Endothelial cell of umbilical vein (primary cell): ENCODE results near the gene FKBP8. TPM values are rescaled to one million over a fixed set of nuclear protein-coding genes. Genes with fewer than 3 reads are reported as not detected.

Experiments used
- BruUV-seq: library from RNA; stranded (reverse); fragments of 400-500 nt; replicated peaks from 2 replicates; lab custom pipeline; 2021; lab: Mats Ljungman, UMichigan
- CTCF ChIA-PET: fragments of 300-600, 350-600 bp; sonication (Branson Sonifier 250); formaldehyde crosslinking; loops from one replicate; lab custom pipeline; 2021; ENCODE audit warnings: antibody characterized with exemption, inconsistent platforms; lab: Charles Lee
- POLR2A ChIA-PET: fragments of 300-600, 350-600 bp; sonication (Branson Sonifier 250); formaldehyde crosslinking; loops from one replicate; lab custom pipeline; 2021; ENCODE audit warnings: antibody characterized with exemption, inconsistent platforms; lab: Charles Lee
- DNase-seq: peaks from one replicate; pipeline ENCODE4 v3.0.0-alpha.2; 2011; ENCODE audit warnings: low read depth, low spot score
- FAIRE-seq: peaks from 2 replicates; lab custom pipeline; 2011; peaks lifted over from hg19 to GRCh38; lab: Jason Lieb, UNC
- H2AFZ ChIP-seq: 2 replicates; pipeline ENCODE4 v1.6.0; 2012; ENCODE audit warnings: low read depth, low read length, control low read depth, inconsistent platforms
- H3K27ac ChIP-seq: 2 replicates; pipeline ENCODE4 v1.5.1; 2011; ENCODE audit warnings: low read depth, mild to moderate bottlenecking, control low read depth, low read length, moderate library complexity; ENCODE audit not compliant: insufficient read depth
- H3K27me3 ChIP-seq, 2 experiments: 2 replicates each; pipeline versions ENCODE4 v1.6.0 to v1.6.1; 2011; ENCODE audit warnings: low read length in 2 of 2, mixed read lengths in 1 of 2; ENCODE audit not compliant: control insufficient read depth in 2 of 2, insufficient read depth in 2 of 2
- H3K36me3 ChIP-seq, 2 experiments: 2 replicates in 1 of 2; 3 replicates in 1 of 2; pipeline ENCODE4 v1.5.1; 2011; ENCODE audit warnings: low read length in 2 of 2, mild to moderate bottlenecking in 1 of 2, moderate library complexity in 1 of 2; ENCODE audit not compliant: control insufficient read depth in 2 of 2, insufficient read depth in 2 of 2; ENCODE audit errors: extremely low read depth in 1 of 2
- H3K4me1 ChIP-seq: 3 replicates; pipeline ENCODE4 v1.5.1; 2011; ENCODE audit warnings: mild to moderate bottlenecking, low read length; ENCODE audit not compliant: control insufficient read depth, insufficient read depth; ENCODE audit errors: extremely low read depth
- H3K4me2 ChIP-seq: 2 replicates; pipeline ENCODE4 v1.6.1; 2011; ENCODE audit warnings: low read length, control low read depth, mixed read lengths; ENCODE audit not compliant: insufficient read depth
- H3K4me3 ChIP-seq, 3 experiments: fragments of 200-600 bp in 1 of 3; sonication (generic), shearing (Covaris generic) in 1 of 3; replicated peaks in 1 of 3; 2 replicates each; pipeline ENCODE4 v1.5.1; 2011 to 2016; ENCODE audit warnings: control low read depth in 3 of 3, low read length in 3 of 3, mild to moderate bottlenecking in 2 of 3, inconsistent platforms in 1 of 3, low read depth in 1 of 3, moderate library complexity in 1 of 3; ENCODE audit not compliant: insufficient read depth in 1 of 3
- H3K79me2 ChIP-seq: 2 replicates; pipeline ENCODE4 v1.6.0; 2012; ENCODE audit warnings: low read length, inconsistent platforms; ENCODE audit not compliant: control insufficient read depth, insufficient read depth
- H3K9ac ChIP-seq: replicated peaks from 2 replicates; pipeline ENCODE3; 2011; ENCODE audit warnings: low read length, control low read depth; ENCODE audit not compliant: insufficient read depth; ENCODE audit errors: extremely low read depth
- H3K9me1 ChIP-seq: replicated peaks from 3 replicates; pipeline ENCODE4 v1.6.0; 2011; ENCODE audit warnings: mild to moderate bottlenecking, low read length; ENCODE audit not compliant: control insufficient read depth, insufficient read depth; ENCODE audit errors: extremely low read depth
- H3K9me3 ChIP-seq: replicated peaks from 2 replicates; pipeline ENCODE4 v1.5.1; 2012; ENCODE audit warnings: low read length, inconsistent platforms; ENCODE audit not compliant: control insufficient read depth, insufficient read depth
- H4K20me1 ChIP-seq: replicated peaks from 2 replicates; pipeline ENCODE3; 2011; ENCODE audit warnings: mild to moderate bottlenecking, low read length; ENCODE audit not compliant: control insufficient read depth, insufficient read depth; ENCODE audit errors: extremely low read depth
- JUN ChIP-seq: IDR thresholded peaks from 2 replicates; pipeline ENCODE4 v1.6.1; 2011; ENCODE audit warnings: borderline replicate concordance, low read depth; ENCODE audit not compliant: insufficient read length, insufficient read depth
- MAX ChIP-seq: IDR thresholded peaks from 2 replicates; pipeline ENCODE4 v1.6.1; 2011; ENCODE audit not compliant: insufficient read depth, insufficient read length
- POLR2A ChIP-seq: IDR thresholded peaks from 2 replicates; pipeline ENCODE4 v1.6.1; 2012; ENCODE audit warnings: low read depth, mild to moderate bottlenecking, control low read depth, low read length
- POLR2AphosphoS5 ChIP-seq: IDR thresholded peaks from 2 replicates; pipeline ENCODE4 v1.6.1; 2012; ENCODE audit warnings: low read depth, mild to moderate bottlenecking, control low read depth, low read length, moderate library complexity; ENCODE audit not compliant: insufficient read depth
- dilution Hi-C: fragments of 300-500 bp; cut with MboI; formaldehyde crosslinking; loops from one replicate; pipeline ENCODE4 v1.15.0; 2019; ENCODE audit warnings: low sequenced_read_pairs; ENCODE audit not compliant: extremely low pct_ligation_motif_present
- intact Hi-C: fragments of 100-400 bp; cut with micrococcal nuclease; formaldehyde crosslinking; loops from one replicate; pipeline ENCODE4 v1.10.0; 2022
- polyA plus RNA-seq, 4 experiments: library from polyadenylated mRNA; depleted of rRNA in 3 of 4; stranded (reverse) in 3 of 4; unstranded in 1 of 4; fragments of >200 nt; gene quantifications; 2 replicates each; pipeline versions ENCODE4 v1.2.1 to v1.2.3, GENCODE V29; 2011 to 2012; ENCODE audit warnings: missing spikeins in 1 of 4
- total RNA-seq: library from RNA; stranded (reverse); gene quantifications from 2 replicates; pipeline ENCODE4 v1.2.3, GENCODE V29; 2021
- TF ChIP-seq, protein P1 (sequence below), 2 donors: IDR thresholded peaks; 1 replicate in 1 of 2; 2 replicates in 1 of 2; pipeline ENCODE4 v1.5.1; 2011; ENCODE audit warnings: low read length in 2 of 2, mild to moderate bottlenecking in 2 of 2, moderate library complexity in 2 of 2, control low read depth in 1 of 2, inconsistent platforms in 1 of 2, low read depth in 1 of 2; ENCODE audit not compliant: insufficient read depth in 1 of 2; ENCODE audit errors: extremely low read depth in 1 of 2

Gene FKBP8
- total and polyA plus RNA-seq, 2 donors (not counting 3 experiments of a cell fraction or from before 2014, with no cell fraction given): 150 to 173 TPM

- Histone ChIP-seq H2AFZ (no peak overlapping the region), H4K20me1 (no peaks in the 10 kb centered on the region), H3K9me1 (no peaks in the 10 kb centered on the region), H3K9ac (no peak overlapping the region), H3K4me2 (no peak overlapping the region), H3K36me3 (no peaks in the 10 kb centered on the region), H3K4me3 (no peak overlapping the region), H3K27me3 (no peaks in the 10 kb centered on the region), H3K79me2 (peaks cover 47% of the 10 kb centered on the region), H3K9me3 (no peaks in the 10 kb centered on the region), H3K4me1 (peaks cover 3% of the 10 kb centered on the region), H3K27ac (no peak overlapping the region)
- no peak for DNase-seq
- intact Hi-C loops (no loop called here), dilution Hi-C loops (no loop called here)
- POLR2A ChIA-PET: no interaction called here
- BruUV-seq: no TSS peak
- CTCF ChIA-PET: interaction anchor here (2.0 kb wide), 1 partner anchor 33 kb away, joined by 4 read pairs; no protein-coding TSS in a partner anchor
- TF ChIP-seq MAX (no peak), POLR2AphosphoS5 (no peak), POLR2A (no peak), JUN (no peak)
- TF ChIP-seq, protein P1, sequence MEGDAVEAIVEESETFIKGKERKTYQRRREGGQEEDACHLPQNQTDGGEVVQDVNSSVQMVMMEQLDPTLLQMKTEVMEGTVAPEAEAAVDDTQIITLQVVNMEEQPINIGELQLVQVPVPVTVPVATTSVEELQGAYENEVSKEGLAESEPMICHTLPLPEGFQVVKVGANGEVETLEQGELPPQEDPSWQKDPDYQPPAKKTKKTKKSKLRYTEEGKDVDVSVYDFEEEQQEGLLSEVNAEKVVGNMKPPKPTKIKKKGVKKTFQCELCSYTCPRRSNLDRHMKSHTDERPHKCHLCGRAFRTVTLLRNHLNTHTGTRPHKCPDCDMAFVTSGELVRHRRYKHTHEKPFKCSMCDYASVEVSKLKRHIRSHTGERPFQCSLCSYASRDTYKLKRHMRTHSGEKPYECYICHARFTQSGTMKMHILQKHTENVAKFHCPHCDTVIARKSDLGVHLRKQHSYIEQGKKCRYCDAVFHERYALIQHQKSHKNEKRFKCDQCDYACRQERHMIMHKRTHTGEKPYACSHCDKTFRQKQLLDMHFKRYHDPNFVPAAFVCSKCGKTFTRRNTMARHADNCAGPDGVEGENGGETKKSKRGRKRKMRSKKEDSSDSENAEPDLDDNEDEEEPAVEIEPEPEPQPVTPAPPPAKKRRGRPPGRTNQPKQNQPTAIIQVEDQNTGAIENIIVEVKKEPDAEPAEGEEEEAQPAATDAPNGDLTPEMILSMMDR (IDR thresholded peaks at IDR 0.05; ENCODE audit: extremely low read depth in 1 of 2, insufficient read depth in 1 of 2, low read depth in 1 of 2, low read length in 2 of 2): no peak
- no peak for FAIRE-seq
Observed at GRCh38 chr19:18494267-18494607, 49.1 kb downstream of the FKBP8 start.
